NOMO-1 treated with DMSO at 0.1 percent for 48 hours (cell line): Measurements from ENCODE around the gene PRLR.
A peak's percentile ranks its signal among the peaks of the same experiment; 100 is the strongest.
"Not testable (repeated sequence)": the region's sequence is repeated elsewhere in the genome, so short reads cannot be mapped to it uniquely, and the experiment has no call there.

ENCODE experiments used
- DNase-seq: peaks from one replicate; lab custom pipeline; 2025; ENCODE audit not compliant: unreplicated experiment; lab: John Stamatoyannopoulos, UW

PRLR gene

DNA sequence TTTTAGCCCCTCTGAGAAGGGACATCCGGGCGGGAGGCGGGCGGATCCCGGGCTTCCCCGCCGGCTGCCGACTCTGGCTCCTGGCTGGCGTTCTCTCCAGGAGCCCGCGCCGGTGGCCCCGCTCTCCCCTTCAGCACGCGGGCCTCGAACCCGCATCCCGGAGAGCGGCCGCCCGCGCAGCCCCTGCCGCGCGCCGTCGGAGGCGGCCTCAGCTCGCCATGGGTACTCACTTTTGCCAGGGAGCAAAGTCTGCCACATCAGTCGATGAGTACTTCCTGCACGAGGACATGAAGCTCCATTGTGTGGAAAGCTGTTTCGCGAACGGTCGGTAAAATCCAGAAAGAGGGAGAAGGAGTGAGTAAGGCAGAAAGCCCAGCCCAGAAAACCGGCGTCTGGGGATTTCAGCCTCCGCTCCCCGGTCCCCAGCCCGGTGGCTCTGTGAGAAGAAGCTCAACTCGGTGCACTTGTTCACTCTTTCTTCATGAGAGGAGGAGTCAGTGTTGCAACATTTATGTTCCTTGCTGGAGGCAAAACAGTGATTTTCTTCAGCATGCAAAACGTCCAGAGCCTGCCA, at the start of gene PRLR:
TSS of gene PRLR (minus strand) at position 450 of the 574 bp plus-strand sequence. CDS start 140,867 bp downstream, outside the sequence.
- peak; percentile 94 for DNase-seq

GRCh38 chr5:35274839-35275509, 44.7 kb upstream of the PRLR start:
- no peak for DNase-seq

DNA sequence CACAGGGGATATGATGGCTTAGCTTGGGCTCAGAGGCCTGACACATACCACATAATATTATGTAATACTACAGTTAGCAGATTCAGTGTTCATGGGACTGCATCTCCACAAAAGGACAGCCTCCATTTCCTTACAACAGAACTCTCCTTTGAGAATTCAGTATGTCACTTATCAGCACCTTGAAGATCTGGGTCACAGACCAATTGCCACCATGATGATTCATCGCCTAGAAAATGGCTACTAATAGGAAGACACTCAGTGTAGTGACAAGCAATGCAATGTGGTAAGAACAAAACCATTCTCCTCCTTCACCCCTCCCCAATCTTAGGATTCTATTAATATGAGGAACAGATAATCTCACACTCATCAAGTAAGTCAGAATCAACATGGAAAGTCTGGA, 38.7 kb upstream of the PRLR start:
- DNase-seq: peak; percentile 41

DNA sequence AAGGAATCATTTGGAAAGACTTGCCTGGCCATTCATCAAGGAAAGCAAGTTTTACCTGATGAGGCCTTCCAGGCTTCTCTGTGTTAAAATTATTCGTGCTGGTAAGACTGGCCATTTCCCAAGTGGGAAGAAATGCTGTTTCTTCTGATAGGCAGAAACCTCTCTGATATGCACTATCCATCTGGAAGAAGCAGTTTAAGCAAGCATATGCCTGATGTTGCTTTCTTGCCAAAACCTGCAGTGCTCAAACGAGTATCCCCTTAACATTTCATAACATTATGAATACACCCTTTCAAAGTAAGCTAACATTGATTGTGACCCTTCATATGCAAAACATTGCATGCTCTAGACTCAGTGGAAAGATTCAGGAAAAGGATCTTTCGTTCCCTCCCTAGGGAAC, 36.0 kb upstream of the PRLR start:
- no peak for DNase-seq

GRCh38 chr5:35264509-35264908, 34.2 kb upstream of the PRLR start:
- no peak for DNase-seq

- no peak for DNase-seq
Measured at GRCh38 chr5:35263266-35263877, 33.1 kb upstream of the PRLR start.

DNA sequence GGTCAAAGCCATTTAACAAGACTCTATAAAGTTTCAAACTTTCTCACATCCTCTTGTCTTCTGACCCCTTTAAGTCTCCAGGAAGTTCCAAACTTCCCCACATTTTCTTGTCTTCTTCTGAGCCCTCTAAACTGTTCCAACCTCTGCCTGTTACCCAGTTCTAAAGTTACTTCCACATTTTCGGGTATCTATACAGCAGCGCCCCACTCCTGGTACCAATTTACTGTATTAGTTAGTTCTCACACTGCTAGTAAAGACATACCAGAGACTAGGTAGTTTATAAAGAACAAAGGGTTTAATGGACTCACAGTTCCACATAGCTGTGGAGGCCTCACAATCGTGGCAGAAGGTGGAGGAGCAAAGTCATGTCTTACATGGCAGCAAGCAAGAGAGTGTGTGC, 23.3 kb upstream of the PRLR start:
- DNase-seq: no peak

DNA sequence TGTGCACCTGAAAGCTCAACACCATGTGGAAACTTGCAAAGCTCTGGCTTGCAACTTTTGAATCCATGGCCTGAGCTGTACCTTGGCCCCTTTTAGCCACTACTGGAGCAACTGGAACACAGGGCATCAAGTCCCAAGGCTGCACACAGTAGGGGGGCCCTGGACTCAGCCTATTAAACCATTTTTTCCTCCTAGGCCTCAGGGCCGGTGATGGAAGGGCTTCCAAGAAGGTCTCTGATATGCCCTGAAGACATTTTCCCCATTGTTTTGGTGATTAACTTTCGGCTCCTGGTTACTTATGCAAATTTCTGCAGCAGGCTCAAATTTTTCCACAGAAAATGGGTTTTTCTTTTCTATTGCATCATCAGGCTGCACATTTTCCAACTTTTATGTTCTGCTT, 22.7 kb upstream of the PRLR start:
- no peak for DNase-seq

DNA sequence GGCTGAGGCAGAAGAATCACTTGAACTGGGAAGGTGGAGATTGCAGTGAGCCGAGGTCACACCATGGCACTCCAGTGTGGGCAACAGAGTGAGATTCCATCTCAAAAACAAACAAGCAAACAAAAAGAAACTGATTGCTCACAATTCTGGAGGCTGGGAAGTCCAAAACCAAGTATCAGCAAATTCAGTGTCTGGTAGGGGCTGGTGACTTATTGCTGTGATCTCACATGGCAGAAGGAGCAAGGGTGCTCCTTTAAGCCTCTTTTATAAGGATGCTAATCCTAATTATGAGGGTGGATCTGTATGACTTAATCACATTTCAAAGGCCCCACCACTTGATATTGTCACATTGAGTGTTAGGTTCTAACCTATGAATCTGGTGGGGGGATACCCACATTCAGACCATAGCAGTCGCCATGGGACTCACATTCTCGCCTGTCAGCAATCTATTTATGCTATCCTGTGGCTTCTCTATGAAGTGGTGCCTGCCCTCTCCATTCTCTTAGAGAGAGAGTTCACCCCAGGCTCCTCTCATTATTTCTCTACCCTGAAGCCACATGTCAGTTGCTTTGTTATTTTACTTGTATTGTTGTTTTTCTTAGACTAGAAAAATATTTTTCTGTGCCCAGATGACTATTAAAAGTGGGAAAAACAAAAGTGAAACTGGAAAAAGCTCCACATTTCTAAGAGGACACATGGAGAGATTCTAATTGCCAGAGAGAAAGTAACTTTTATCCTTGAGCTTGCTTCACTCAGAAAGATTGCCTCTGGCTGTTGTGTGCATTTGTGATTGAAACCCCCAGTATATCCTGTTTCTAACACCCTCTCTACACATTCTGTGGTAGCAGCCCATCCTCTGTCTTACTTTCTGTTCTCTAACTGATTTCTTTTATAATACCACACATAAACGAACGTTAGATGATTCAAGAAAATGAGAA, 18.8 kb upstream of the PRLR start:
- no peak for DNase-seq

DNA sequence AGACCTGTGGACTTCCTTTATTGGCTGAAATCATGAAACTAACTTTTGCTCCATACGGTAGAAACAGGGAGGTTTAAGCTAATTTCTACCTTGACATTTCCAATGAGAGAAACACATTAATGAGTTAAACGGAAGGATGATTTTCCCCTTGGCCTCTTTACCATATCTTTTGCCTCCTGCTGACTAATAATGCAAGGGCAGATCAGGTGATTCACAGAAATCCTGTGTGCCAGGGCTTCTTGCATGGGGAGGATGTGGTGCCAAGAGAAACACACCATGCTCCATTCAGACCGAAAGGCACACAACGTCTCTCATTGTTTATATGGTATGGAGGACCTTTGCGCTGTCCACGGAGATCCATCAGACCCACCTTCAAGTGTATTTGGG, 17.4 kb upstream of the PRLR start:
- DNase-seq: no peak

DNA sequence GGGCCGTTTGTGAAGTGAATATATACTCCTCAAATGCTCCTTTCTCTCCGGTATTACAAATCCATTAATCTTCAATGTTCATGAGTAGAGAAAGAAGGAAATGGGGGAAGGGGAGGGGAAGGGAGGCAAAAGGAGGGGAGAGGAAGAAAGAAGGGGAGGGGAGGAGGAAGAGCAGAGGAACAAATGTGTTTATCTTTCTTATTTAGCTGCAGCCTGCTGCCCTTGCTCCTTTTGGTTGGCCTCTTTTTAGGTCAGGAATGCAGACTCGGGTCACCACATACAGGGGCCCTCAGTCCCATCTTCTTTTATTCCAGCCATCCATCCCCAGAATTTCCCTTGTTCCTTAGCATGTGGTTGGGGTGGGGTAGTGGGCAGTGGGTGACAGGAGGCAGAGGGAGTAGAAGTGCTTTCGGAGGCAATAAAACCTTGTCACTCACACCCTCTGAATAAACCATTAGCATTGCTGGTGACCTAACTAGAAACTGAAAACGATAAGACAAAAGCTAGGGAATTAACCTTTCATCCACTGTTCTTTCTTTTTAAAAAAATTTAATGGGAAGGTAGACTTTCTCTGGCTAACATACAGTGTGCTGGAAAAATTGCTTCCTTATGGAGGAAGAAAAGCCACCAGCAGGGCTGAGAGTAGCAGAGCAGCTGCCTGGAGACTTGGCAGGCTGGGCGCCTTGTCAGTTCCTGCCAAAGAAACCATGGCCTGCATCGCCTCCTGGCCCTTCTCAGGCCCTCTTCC, 16.8 kb upstream of the PRLR start:
- no peak for DNase-seq

DNA sequence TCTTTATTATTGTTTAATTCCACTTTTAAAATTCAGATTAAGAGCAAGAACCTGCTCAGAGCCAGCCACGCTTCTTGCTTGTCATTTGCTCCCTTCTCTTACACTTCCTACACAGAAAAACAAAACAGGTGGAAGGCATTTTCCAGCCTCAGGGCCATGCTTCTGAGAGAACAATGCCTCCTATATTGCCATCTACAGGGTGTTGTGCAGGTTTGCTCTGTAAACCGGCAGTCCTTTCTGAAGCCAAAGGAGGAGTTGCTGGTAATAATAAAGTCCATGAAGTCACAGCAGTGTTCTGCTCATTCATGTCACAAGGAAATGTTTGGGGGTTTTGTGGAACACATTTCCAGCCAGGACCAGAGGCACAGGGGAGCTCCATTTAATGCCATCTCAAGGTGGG, 16.1 kb upstream of the PRLR start:
- no peak for DNase-seq

DNA sequence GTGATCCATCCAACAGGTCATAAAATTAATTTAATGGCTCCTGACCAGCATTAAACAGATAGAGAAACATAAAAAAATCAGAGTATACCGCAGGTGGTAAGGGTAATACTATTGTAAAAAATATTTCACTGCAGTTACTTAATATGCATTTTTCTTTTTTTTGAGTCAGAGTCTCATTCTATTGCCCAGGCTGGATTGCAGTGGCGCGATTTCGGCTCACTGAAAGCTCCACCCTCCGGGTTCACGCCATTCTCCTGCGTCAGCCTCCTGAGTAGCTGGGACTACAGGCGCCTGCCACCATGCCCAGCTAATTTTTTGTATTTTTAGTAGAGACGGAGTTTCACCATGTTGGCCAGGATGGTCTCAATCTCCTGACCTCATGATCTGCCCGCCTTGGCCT, 15.1 kb upstream of the PRLR start:
- not testable (repeated sequence) for DNase-seq

DNA sequence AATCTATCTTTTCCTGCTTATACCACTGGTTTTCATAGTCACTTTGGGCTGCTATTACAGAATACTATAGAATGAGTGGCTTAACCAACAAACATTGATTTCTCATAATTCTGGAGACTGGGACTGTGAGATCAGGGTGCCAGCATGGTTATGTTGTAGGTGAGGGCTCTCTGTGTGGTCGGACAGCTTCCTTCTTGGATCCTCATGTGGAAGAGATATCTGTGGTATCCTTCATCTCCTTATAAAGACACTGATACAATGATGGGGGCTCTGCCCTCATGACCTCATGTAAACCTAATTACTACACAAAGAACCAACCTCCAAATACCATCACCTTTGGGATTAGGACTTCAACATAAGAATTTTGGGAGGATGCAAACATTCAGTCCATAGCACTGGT, 13.9 kb upstream of the PRLR start:
- no peak for DNase-seq

DNA sequence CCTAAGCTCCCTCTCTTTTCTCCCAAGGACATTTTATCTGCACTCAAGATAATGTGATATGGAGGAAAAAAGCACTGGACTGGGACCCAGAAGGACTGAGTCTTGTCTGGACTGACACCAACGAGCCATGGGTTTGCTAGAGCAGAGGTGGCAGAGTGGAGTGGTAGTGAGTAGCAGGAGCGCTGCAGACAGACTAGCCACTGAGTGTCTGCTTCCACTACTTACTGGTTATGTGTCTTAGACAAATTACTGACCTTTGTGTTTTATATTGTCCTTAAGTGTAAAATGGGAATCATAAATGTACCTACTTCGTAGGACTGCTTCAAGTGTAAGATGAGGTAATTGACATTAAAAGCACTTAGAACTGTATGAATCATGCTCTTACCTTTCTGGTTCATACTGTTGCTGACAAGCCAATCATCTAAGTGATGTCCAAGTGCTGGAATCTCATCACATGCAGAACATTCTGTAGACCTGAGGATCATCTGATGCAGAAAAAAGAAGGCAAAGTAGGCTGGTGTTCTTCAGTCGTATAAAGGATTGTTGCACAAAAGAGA, 12.5 kb upstream of the PRLR start:
- no peak for DNase-seq

DNA sequence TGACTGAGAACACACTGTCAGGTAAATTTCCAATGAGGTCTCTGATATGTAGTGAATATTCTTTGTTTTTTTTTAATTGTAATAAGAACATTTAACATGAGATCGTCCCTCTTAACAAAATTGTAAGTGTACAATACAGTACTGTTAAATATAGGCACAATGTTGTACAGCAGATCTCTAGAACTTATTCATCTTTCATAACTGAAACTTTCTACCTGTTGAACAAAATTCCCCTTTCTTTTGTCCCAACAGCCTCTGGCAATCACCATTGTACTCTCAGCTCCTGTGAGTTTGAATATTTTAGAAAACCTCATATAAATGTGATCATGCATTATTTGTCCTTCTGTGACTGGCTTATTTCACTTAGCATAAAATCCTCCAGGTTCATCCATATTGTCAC, 10.6 kb upstream of the PRLR start:
- no peak for DNase-seq

DNA sequence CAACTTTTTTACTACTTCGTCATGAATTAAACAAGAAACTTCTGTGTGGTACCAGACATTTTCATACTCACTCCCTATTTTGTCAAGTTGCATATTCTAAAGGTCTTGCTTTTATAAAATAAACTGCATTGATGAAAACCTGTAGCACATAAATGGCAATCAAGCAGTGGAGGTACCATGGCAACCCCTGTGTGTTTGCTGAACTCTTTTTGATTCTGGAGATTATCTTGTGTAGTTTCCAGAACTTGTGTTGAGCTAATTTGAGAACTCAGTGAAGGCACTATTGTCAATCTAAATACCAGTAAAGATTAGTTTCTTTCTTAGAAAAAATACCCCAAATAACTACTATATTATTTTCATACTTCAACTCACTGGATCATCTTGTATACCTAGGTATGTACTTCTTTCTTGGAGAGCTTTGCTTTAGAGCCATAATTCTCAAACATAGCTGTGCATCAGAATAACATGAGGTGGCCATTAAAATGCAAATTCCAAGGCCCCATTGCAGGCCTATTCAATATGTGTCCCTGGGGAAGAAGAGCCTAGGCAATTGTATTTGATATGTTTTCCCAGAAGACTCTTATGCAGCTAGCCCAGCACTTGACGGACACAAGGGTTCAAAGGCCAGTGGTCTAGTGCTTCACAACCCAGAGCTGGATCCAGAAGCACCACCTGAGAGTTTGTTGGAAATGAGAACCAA, 9.8 kb upstream of the PRLR start:
- DNase-seq: no peak

DNA sequence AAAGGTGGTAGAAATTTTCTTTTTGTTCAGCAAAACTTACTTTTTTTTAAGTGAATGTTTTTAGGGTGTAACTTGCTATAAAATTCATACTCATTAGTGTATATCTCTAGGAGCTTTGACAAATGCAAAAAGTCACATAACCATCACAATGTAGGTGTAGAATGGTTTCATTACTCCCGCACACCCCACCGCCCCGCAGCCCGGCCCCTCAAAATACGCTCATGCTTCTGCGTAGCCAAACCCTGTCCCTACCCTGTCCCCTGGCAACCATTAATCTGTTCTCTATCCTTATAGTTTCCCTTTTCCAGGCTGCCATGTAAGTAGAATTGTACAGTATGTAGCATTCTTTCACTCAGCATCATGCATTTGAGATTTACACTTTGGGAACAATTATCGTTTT, 9.2 kb upstream of the PRLR start:
- no peak for DNase-seq

DNA sequence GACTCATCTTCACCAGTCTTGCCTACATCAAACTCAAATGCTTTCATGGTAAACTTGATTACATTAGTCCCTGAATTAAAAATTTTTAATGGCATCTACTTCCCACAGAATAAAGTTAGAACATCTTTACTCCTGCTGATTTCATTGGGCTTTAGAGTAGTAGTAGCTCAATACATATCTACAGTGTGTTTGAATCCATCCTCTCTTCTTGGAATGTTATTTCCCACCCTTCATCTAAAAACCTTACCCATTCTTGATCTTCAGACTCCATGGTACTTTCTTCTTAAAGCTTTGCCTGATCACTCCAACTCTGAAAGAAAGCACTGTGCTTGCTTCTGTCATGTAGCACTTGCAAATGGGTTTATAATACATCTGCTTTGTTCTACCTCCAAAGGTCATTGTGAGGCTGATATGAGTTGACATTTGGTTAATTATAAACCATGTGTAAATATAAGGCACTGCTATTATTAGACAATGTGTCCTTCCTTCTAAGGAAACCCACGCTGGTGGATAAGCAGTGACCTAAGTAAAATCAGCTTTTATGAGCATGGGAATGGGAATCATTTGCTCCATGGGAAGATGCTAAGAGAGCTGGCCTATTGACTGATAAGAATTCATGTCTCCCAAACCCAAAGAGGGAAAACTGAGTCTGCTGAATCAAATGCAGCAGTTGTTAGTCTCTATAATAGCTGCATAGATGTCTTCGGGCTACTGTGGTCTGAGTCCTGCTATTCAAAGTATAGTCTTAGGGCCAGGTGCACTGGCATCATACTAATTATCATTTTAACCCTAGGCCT, 7.5 kb upstream of the PRLR start:
- DNase-seq: no peak
